ENCODE measurements around the gene OCRL. TPM values are rescaled to one million over a fixed set of nuclear protein-coding genes. Genes with fewer than 3 reads are reported as not detected.

The OCRL gene
- total and polyA plus RNA-seq, 2 of the 4 experiments (the other 2 are of a cell fraction) = 19.4 to 20.6 TPM

- H3K23ac ChIP-seq (ENCODE audit: low read depth, low read length) = no peak overlapping the region
- H3K4me1 ChIP-seq (ENCODE audit: control insufficient read depth, insufficient read depth, low read length) = no peaks in the 10 kb centered on the region
- H2BK5ac ChIP-seq (ENCODE audit: low read depth, low read length, poor library complexity, severe bottlenecking) = no peak overlapping the region
- no peaks in the 10 kb centered on the region for H4K20me1 ChIP-seq (ENCODE audit: insufficient read depth, low read length)
- H3K9me1 ChIP-seq (ENCODE audit: insufficient read depth, low read length) = no peaks in the 10 kb centered on the region
- DNase-seq (no peak), ATAC-seq (ENCODE audit: low read depth) (no peak)
- H4K91ac ChIP-seq (ENCODE audit: insufficient read depth, low read depth, low read length) = no peak overlapping the region
- H3K27me3 ChIP-seq (ENCODE audit: control insufficient read depth, insufficient read depth, low read length) = no peaks in the 10 kb centered on the region
- H2BK120ac ChIP-seq (ENCODE audit: low read depth, low read length) = no peak overlapping the region
- dilution Hi-C loops (cut with HindIII; ENCODE audit: low sequenced_read_pairs, unreplicated experiment) = no loop called here
- H3K14ac ChIP-seq (replicated peaks; ENCODE audit: low read depth, low read length) = no peak overlapping the region
- WGBS, 2 experiments (ENCODE audit: extremely low coverage in 2 of 2, insufficient read length in 1 of 2) = no CpG with 5 or more reads among the region's 1 CpG
- no peak overlapping the region for H3K4me3 ChIP-seq (ENCODE audit: insufficient read depth, low read depth, low read length)
- in situ Hi-C loops (cut with MboI; ENCODE audit: low sequenced_read_pairs) = no loop called here
- H3K56ac ChIP-seq (ENCODE audit: extremely low read depth, insufficient read depth, low read length) = no peak overlapping the region
- H3K4ac ChIP-seq (ENCODE audit: low read depth, low read length) = no peak overlapping the region
- no peak overlapping the region for H4K5ac ChIP-seq (ENCODE audit: low read depth, low read length)
- no peaks in the 10 kb centered on the region for H3K9me3 ChIP-seq (ENCODE audit: control insufficient read depth, insufficient read depth, low read length)
- no peak overlapping the region for H3K4me2 ChIP-seq (ENCODE audit: low read depth, low read length)
- H3K27ac ChIP-seq (ENCODE audit: insufficient read depth, low read length) = no peak overlapping the region
- H3K18ac ChIP-seq (ENCODE audit: low read depth, low read length) = no peak overlapping the region
- TF ChIP-seq, protein P1, sequence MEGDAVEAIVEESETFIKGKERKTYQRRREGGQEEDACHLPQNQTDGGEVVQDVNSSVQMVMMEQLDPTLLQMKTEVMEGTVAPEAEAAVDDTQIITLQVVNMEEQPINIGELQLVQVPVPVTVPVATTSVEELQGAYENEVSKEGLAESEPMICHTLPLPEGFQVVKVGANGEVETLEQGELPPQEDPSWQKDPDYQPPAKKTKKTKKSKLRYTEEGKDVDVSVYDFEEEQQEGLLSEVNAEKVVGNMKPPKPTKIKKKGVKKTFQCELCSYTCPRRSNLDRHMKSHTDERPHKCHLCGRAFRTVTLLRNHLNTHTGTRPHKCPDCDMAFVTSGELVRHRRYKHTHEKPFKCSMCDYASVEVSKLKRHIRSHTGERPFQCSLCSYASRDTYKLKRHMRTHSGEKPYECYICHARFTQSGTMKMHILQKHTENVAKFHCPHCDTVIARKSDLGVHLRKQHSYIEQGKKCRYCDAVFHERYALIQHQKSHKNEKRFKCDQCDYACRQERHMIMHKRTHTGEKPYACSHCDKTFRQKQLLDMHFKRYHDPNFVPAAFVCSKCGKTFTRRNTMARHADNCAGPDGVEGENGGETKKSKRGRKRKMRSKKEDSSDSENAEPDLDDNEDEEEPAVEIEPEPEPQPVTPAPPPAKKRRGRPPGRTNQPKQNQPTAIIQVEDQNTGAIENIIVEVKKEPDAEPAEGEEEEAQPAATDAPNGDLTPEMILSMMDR (conservative IDR thresholded peaks at IDR 0.05; ENCODE audit: low read depth, low read length) = no peak
- TF ChIP-seq NFE2L2 (IDR thresholded peaks at IDR 0.05; ENCODE audit: low read depth, low read length) (no peak), SMC3 (IDR thresholded peaks at IDR 0.05; ENCODE audit: low read depth, low read length) (no peak), MXI1 (IDR thresholded peaks at IDR 0.05; ENCODE audit: borderline replicate concordance, low read depth, low read length) (no peak), POLR2A (IDR thresholded peaks at IDR 0.05; ENCODE audit: low read depth, low read length) (no peak)
- no peak overlapping the region for H2BK20ac ChIP-seq (ENCODE audit: low read depth, low read length)
- no peak overlapping the region for H2AK5ac ChIP-seq (ENCODE audit: low read depth, low read length)
- no peak overlapping the region for H2BK15ac ChIP-seq (ENCODE audit: low read depth, low read length)
- H2AK9ac ChIP-seq (replicated peaks; ENCODE audit: low read depth, low read length, poor library complexity) = no peak overlapping the region
- peaks cover 3% of the 10 kb centered on the region; the same call in 1 of the 2 replicates for H3K36me3 ChIP-seq (ENCODE audit: control insufficient read depth, insufficient read depth, low read length)
- ChIA-PET POLR2A (ENCODE audit: unreplicated experiment) (no interaction called here), CTCF (no interaction called here)
- peaks cover 5 to 16% of the 10 kb centered on the region in 2 experiments for H3K79me1 ChIP-seq (ENCODE audit: low read depth in 1 of 2, low read length in 2 of 2)
- no TSS peak for BruUV-seq (replicated peaks)
- H4K8ac ChIP-seq (ENCODE audit: low read depth in 2 of 2, low read length in 2 of 2) = no peak overlapping the region
- H2AFZ ChIP-seq (replicated peaks; ENCODE audit: low read length, poor library complexity) = no peak overlapping the region
- intact Hi-C loops (cut with micrococcal nuclease) = no loop called here
- no peak overlapping the region for H3K9ac ChIP-seq (ENCODE audit: low read depth, low read length)
Measured at GRCh38 chrX:129545408-129545807, 5.3 kb downstream of the OCRL start.

Data from IMR-90 (cell line).